Caco-2 (cell line): ENCODE results near the gene EPHB1. TPM values are rescaled to one million over a fixed set of nuclear protein-coding genes. Genes with fewer than 3 reads are reported as not detected.

Experiments used
- BruUV-seq: library from RNA; stranded (reverse); fragments of 400-500 nt; replicated peaks from 2 replicates; lab custom pipeline; 2021; lab: Mats Ljungman, UMichigan
- CTCF ChIA-PET: fragments of 300-600 bp; sonication (Branson Sonifier 250); formaldehyde crosslinking; loops from one replicate; lab custom pipeline; 2022; ENCODE audit warnings: antibody characterized with exemption; lab: Charles Lee
- POLR2A ChIA-PET: fragments of 300-600 bp; sonication (Branson Sonifier 250); formaldehyde crosslinking; loops from one replicate; lab custom pipeline; 2022; ENCODE audit warnings: antibody characterized with exemption; lab: Charles Lee
- DNase-seq, 2 experiments: peaks; one replicate each; pipeline versions ENCODE4 v3.0.0 to v3.0.0-alpha.2; 2020 to 2022
- H3K27me3 ChIP-seq: replicated peaks from 2 replicates; pipeline ENCODE4 v1.6.0; 2011; ENCODE audit warnings: low read length; ENCODE audit not compliant: control insufficient read depth, insufficient read depth
- H3K36me3 ChIP-seq: 2 replicates; pipeline ENCODE4 v1.5.1; 2011; ENCODE audit warnings: low read length; ENCODE audit not compliant: control insufficient read depth, insufficient read depth
- H3K4me1 ChIP-seq: fragments of 250-450 bp; sonication (Bioruptor Pico); 2 replicates; pipeline ENCODE4 v1.5.1; 2020; ENCODE audit warnings: mild to moderate bottlenecking
- H3K4me3 ChIP-seq: 2 replicates; pipeline ENCODE4 v1.5.1; 2011; ENCODE audit warnings: low read depth, mild to moderate bottlenecking, control low read depth, low read length
- H3K9me3 ChIP-seq: fragments of 250-450 bp; sonication (Bioruptor Pico); 2 replicates; pipeline ENCODE4 v1.5.1; 2020; ENCODE audit warnings: mild to moderate bottlenecking, moderate library complexity
- H3K27ac Mint-ChIP-seq: one replicate; pipeline ENCODE4 v1.8.0; 2022; ENCODE audit warnings: mixed read lengths; ENCODE audit not compliant: unreplicated experiment
- H3K27me3 Mint-ChIP-seq: one replicate; pipeline ENCODE4 v1.8.0; 2022; ENCODE audit warnings: mixed read lengths; ENCODE audit not compliant: insufficient read depth, unreplicated experiment
- H3K36me3 Mint-ChIP-seq: one replicate; pipeline ENCODE4 v1.8.0; 2022; ENCODE audit warnings: mild to moderate bottlenecking, mixed read lengths; ENCODE audit not compliant: insufficient read depth, unreplicated experiment
- H3K4me1 Mint-ChIP-seq: one replicate; pipeline ENCODE4 v1.8.0; 2022; ENCODE audit warnings: low read depth, mixed read lengths; ENCODE audit not compliant: unreplicated experiment
- H3K4me3 Mint-ChIP-seq: one replicate; pipeline ENCODE4 v1.8.0; 2022; ENCODE audit warnings: mild to moderate bottlenecking, moderate library complexity, mixed read lengths; ENCODE audit not compliant: unreplicated experiment
- H3K9me3 Mint-ChIP-seq: one replicate; pipeline ENCODE4 v1.8.0; 2022; ENCODE audit warnings: mixed read lengths; ENCODE audit not compliant: unreplicated experiment
- CTCF ChIP-seq, 2 experiments: fragments of 200-600 bp in 1 of 2; IDR thresholded peaks; 1 replicate in 1 of 2; 2 replicates in 1 of 2; pipeline versions ENCODE4 v1.5.1 to v1.8.0; 2011 to 2022; ENCODE audit warnings: antibody characterized with exemption in 1 of 2, control low read depth in 1 of 2, inconsistent platforms in 1 of 2, low read depth in 1 of 2, low read length in 1 of 2, mild to moderate bottlenecking in 1 of 2, moderate library complexity in 1 of 2; ENCODE audit not compliant: insufficient read depth in 1 of 2, severe bottlenecking in 1 of 2, unreplicated experiment in 1 of 2
- intact Hi-C: fragments of 100-400 bp; cut with micrococcal nuclease; formaldehyde crosslinking; loops from one replicate; pipeline ENCODE4 v1.10.0; 2022; ENCODE audit not compliant: unreplicated experiment
- total RNA-seq: library from RNA; stranded (reverse); gene quantifications from 2 replicates; pipeline ENCODE4 v1.2.3, GENCODE V29; 2022

The EPHB1 gene
- total RNA-seq, 1 experiment from 2014 or later: 2.3 TPM

DNA sequence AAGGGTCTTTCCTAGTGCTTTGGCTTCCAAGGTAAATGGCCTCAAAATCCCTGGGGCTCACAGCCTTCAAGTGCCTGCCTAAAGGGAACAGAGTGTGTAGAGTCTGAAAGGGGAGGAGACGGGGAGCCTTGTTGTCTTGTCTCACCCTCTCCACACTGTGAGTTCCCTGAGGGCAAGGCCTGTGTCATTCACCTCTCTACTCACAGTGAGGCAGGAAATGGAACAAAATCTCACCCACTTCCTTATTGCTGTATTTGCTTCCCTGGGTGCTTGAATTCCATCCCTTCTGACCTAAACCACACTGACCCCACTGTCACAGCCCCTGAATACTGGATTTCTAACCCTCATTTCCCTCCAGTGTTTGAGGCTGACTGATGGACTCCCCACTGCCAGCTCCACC, 197.5 kb downstream of the EPHB1 start:
- ChIA-PET CTCF (no interaction called here), POLR2A (no interaction called here)
- intact Hi-C loops: no loop called here
- no TSS peak for BruUV-seq
- Mint-ChIP-seq H3K27ac (no peak overlapping the region), H3K4me1 (no peaks in the 10 kb centered on the region), H3K36me3 (no peaks in the 10 kb centered on the region), H3K9me3 (no peaks in the 10 kb centered on the region), H3K27me3 (peaks cover 7% of the 10 kb centered on the region), H3K4me3 (no peak overlapping the region)
- no peaks in the 10 kb centered on the region for H3K27me3 ChIP-seq
- no peak for DNase-seq
- no peak for TF ChIP-seq CTCF (IDR thresholded peaks at IDR 0.05; ENCODE audit: insufficient read depth in 1 of 2, low read depth in 1 of 2, low read length in 1 of 2, severe bottlenecking in 1 of 2, unreplicated experiment in 1 of 2)
- no peaks in the 10 kb centered on the region for H3K36me3 ChIP-seq
- no peaks in the 10 kb centered on the region for H3K4me1 ChIP-seq
- H3K9me3 ChIP-seq: no peaks in the 10 kb centered on the region
- no peak overlapping the region for H3K4me3 ChIP-seq

GRCh38 chr3:134993011-134993410, 198.0 kb downstream of the EPHB1 start:
- Mint-ChIP-seq H3K9me3 (no peaks in the 10 kb centered on the region), H3K36me3 (no peaks in the 10 kb centered on the region), H3K27me3 (peaks cover 11% of the 10 kb centered on the region), H3K4me1 (no peaks in the 10 kb centered on the region), H3K4me3 (no peak overlapping the region), H3K27ac (no peak overlapping the region)
- Histone ChIP-seq H3K4me1 (no peaks in the 10 kb centered on the region), H3K9me3 (no peaks in the 10 kb centered on the region), H3K27me3 (no peaks in the 10 kb centered on the region), H3K36me3 (no peaks in the 10 kb centered on the region), H3K4me3 (no peak overlapping the region)
- ChIA-PET CTCF (no interaction called here), POLR2A (no interaction called here)
- intact Hi-C loops: no loop called here
- no TSS peak for BruUV-seq
- TF ChIP-seq CTCF (IDR thresholded peaks at IDR 0.05; ENCODE audit: insufficient read depth in 1 of 2, low read depth in 1 of 2, low read length in 1 of 2, severe bottlenecking in 1 of 2, unreplicated experiment in 1 of 2): no peak
- DNase-seq: no peak

DNA sequence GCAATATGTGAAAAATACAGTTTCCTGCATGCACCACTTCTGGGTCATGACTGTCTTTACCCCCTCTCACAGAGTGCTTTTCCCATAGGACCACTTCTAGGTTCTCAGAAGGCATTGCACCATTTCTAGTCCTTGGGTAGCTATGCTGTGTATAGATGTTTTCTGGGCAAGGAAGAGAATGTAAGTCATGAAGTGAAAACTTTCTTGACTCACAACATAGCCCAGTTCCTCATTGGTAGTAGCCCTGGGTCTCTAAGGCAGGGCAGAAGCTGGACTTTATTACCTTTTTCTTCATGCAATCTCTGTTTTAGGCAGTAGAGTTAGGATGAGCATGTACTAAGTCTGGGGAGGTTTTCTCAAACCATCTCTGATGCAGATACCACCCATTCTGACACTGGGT, 203.1 kb downstream of the EPHB1 start:
- Mint-ChIP-seq H3K27me3 (peaks cover 24% of the 10 kb centered on the region), H3K4me1 (no peaks in the 10 kb centered on the region), H3K4me3 (no peak overlapping the region), H3K36me3 (no peaks in the 10 kb centered on the region), H3K9me3 (no peaks in the 10 kb centered on the region), H3K27ac (no peak overlapping the region)
- Histone ChIP-seq H3K36me3 (no peaks in the 10 kb centered on the region), H3K4me1 (no peaks in the 10 kb centered on the region), H3K9me3 (no peaks in the 10 kb centered on the region), H3K4me3 (no peak overlapping the region), H3K27me3 (no peaks in the 10 kb centered on the region)
- BruUV-seq: no TSS peak
- DNase-seq: no peak
- no peak for TF ChIP-seq CTCF (IDR thresholded peaks at IDR 0.05; ENCODE audit: insufficient read depth in 1 of 2, low read depth in 1 of 2, low read length in 1 of 2, severe bottlenecking in 1 of 2, unreplicated experiment in 1 of 2)
- CTCF ChIA-PET: no interaction called here
- POLR2A ChIA-PET: no interaction called here
- intact Hi-C loops: no loop called here
